ENCODE results near the gene NEURL3. TPM values are rescaled to one million over a fixed set of nuclear protein-coding genes. Genes with fewer than 3 reads are reported as not detected.

NEURL3 gene
- total RNA-seq, 1 experiment from 2014 or later, result not detected

GRCh38 chr2:96536445-96537065 lies 31.4 kb upstream of the NEURL3 start, which contains the start of gene ARID5A:
TSS of gene ARID5A (plus strand) at chr2:96536752. CDS start at chr2:96536827, 75 bp downstream.
- TF ChIP-seq, protein P1, sequence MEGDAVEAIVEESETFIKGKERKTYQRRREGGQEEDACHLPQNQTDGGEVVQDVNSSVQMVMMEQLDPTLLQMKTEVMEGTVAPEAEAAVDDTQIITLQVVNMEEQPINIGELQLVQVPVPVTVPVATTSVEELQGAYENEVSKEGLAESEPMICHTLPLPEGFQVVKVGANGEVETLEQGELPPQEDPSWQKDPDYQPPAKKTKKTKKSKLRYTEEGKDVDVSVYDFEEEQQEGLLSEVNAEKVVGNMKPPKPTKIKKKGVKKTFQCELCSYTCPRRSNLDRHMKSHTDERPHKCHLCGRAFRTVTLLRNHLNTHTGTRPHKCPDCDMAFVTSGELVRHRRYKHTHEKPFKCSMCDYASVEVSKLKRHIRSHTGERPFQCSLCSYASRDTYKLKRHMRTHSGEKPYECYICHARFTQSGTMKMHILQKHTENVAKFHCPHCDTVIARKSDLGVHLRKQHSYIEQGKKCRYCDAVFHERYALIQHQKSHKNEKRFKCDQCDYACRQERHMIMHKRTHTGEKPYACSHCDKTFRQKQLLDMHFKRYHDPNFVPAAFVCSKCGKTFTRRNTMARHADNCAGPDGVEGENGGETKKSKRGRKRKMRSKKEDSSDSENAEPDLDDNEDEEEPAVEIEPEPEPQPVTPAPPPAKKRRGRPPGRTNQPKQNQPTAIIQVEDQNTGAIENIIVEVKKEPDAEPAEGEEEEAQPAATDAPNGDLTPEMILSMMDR (IDR thresholded peaks at IDR 0.05; ENCODE audit: unreplicated experiment), result no peak
- no peaks in the 10 kb centered on the region for H3K9me3 Mint-ChIP-seq (ENCODE audit: unreplicated experiment)
- H3K4me3 Mint-ChIP-seq (ENCODE audit: unreplicated experiment), result peak within 1 kb of the TSS; percentile 76
- peak; percentile 82 for DNase-seq (ENCODE audit: unreplicated experiment)
- ChIA-PET CTCF (interaction anchor here (2.4 kb wide), 1 partner anchor 18 kb away, joined by 16 read pairs; no protein-coding TSS in a partner anchor), POLR2A (interaction anchor here (0.5 to 1.1 kb wide), 3 partner anchors 21 to 329 kb away, joined by 3 to 7 read pairs (median 3); no protein-coding TSS in a partner anchor)
- intact Hi-C loops (cut with micrococcal nuclease), result loop anchor here (1.0 kb wide), 2 partner anchors 18 to 26 kb away; no protein-coding TSS in a partner anchor
- BruUV-seq (replicated peaks), result no TSS peak
- peaks cover 30% of the 10 kb centered on the region for H3K4me1 Mint-ChIP-seq (ENCODE audit: insufficient read depth, unreplicated experiment)
- no peaks in the 10 kb centered on the region for H3K27me3 Mint-ChIP-seq (ENCODE audit: insufficient read depth, unreplicated experiment)
- no peak within 1 kb of the TSS for H3K27ac Mint-ChIP-seq (ENCODE audit: low read depth, unreplicated experiment)
- H3K36me3 Mint-ChIP-seq (ENCODE audit: insufficient read depth, unreplicated experiment), result peaks cover 6% of the 10 kb centered on the region

DNA sequence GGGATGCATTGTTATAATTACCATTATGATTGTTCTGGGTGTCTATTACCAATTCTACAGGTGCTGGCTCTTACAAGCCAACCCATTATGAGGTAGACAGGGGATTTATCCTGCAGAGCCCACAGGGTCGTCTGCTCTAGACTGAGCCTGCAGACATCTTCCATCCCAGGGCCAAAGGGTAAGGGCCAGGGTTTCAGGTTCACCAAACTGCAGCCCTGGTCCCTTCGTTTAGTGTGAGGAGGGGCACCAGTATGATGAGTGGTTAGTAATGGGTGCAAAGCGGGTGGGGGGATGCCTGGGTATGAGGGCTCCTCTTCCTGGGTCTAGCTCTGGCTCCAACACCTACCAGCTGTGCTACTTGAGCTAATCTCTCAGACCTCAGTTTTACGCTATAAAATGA lies 30.2 kb upstream of the NEURL3 start:
- intact Hi-C loops (cut with micrococcal nuclease), result no loop called here

DNA sequence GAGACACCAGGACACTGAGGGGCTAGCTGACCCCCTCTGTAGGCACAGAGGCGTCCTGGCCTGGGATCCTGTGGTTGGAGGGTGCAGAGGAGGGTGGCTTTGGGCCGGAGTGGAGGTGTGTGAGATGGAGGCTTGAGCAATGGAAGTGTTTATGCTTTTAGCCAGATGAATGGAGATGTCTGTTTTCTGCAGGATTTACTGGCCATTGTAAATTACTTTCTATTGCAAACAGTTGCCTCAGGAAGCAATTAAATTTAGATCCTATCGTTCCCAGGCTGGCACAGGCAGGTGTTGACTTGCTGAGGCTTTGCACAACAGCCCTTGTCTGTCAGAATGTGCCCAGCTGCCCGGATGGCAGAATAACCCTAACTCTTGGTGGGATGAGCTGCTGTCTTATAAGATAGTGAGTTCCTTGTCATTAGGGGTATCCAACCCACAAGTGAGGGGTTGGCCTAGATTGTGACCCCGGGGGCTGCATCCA lies 29.6 kb upstream of the NEURL3 start:
- H3K4me3 Mint-ChIP-seq (ENCODE audit: unreplicated experiment), result no peak overlapping the region
- no TSS peak for BruUV-seq (replicated peaks)

More for the DNA sequence above, 30.2 kb upstream of the NEURL3 start:
- Mint-ChIP-seq H3K9me3 (ENCODE audit: unreplicated experiment) (no peaks in the 10 kb centered on the region), H3K27ac (ENCODE audit: low read depth, unreplicated experiment) (no peak overlapping the region), H3K4me1 (ENCODE audit: insufficient read depth, unreplicated experiment) (peaks cover 28% of the 10 kb centered on the region), H3K4me3 (ENCODE audit: unreplicated experiment) (no peak overlapping the region), H3K27me3 (ENCODE audit: insufficient read depth, unreplicated experiment) (peaks cover under 1% of the 10 kb centered on the region), H3K36me3 (ENCODE audit: insufficient read depth, unreplicated experiment) (peaks cover 6% of the 10 kb centered on the region)
- CTCF ChIA-PET, result interaction anchor here (0.6 to 5.0 kb wide), 7 partner anchors 19 to 265 kb away, joined by 3 to 46 read pairs (median 3); no protein-coding TSS in a partner anchor
- POLR2A ChIA-PET, result interaction anchor here (0.7 to 4.1 kb wide), 7 partner anchors 9 to 1115 kb away, joined by 3 to 19 read pairs (median 4); partner anchors contain the start of gene CNNM3
- no TSS peak for BruUV-seq (replicated peaks)
- DNase-seq (ENCODE audit: unreplicated experiment), result no peak
- TF ChIP-seq, protein P1 (IDR thresholded peaks at IDR 0.05; ENCODE audit: unreplicated experiment), result no peak

More for the DNA sequence above, 29.6 kb upstream of the NEURL3 start:
- DNase-seq (ENCODE audit: unreplicated experiment), result peak; percentile 84
- H3K27ac Mint-ChIP-seq (ENCODE audit: low read depth, unreplicated experiment), result peak overlapping the region; percentile 11
- ChIA-PET POLR2A (interaction anchor here (0.7 to 4.1 kb wide), 11 partner anchors 10 to 1116 kb away, joined by 3 to 19 read pairs (median 4); partner anchors contain the start of gene CNNM3), CTCF (interaction anchor here (0.6 to 5.0 kb wide), 8 partner anchors 12 to 265 kb away, joined by 3 to 46 read pairs (median 4); no protein-coding TSS in a partner anchor)
- TF ChIP-seq, protein P1 (IDR thresholded peaks at IDR 0.05; ENCODE audit: unreplicated experiment), result no peak
- H3K27me3 Mint-ChIP-seq (ENCODE audit: insufficient read depth, unreplicated experiment), result peaks cover 6% of the 10 kb centered on the region
- H3K4me1 Mint-ChIP-seq (ENCODE audit: insufficient read depth, unreplicated experiment), result peaks cover 22% of the 10 kb centered on the region
- intact Hi-C loops (cut with micrococcal nuclease), result no loop called here
- peaks cover 6% of the 10 kb centered on the region for H3K36me3 Mint-ChIP-seq (ENCODE audit: insufficient read depth, unreplicated experiment)
- no peaks in the 10 kb centered on the region for H3K9me3 Mint-ChIP-seq (ENCODE audit: unreplicated experiment)
